ENCODE measurements around the gene TICRR. TPM values are rescaled to one million over a fixed set of nuclear protein-coding genes. Genes with fewer than 3 reads are reported as not detected.

Gene TICRR
- total and polyA plus RNA-seq, 2 experiments from 2014 or later, result 2.7 to 11.0 TPM

DNA sequence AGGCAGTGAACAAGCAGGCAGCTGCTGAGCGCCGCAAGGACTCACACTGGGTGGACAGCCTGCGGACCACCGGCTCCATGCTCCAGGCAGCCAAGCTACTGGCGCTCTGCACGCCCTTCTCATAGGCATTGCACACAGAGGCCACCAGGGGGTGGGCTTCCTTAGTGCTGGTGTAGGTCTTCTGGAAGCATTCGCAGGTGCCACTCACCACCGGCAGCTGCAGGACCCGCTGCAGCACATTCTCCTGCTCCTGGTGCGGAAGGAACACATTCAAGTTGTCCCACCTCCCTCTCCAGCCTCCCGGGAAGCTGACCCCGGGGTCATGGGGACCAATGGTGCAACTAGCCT lies 97.9 kb downstream of the TICRR start:
- Histone ChIP-seq H3K36me3 (no peaks in the 10 kb centered on the region), H3K27ac (no peak overlapping the region), H3K27me3 (no peaks in the 10 kb centered on the region), H3K9me3 (ENCODE audit: low read depth) (no peaks in the 10 kb centered on the region), H3K4me1 (ENCODE audit: low read depth) (no peaks in the 10 kb centered on the region), H3K4me3 (no peak overlapping the region)
- peak; percentile 54 to 69 for DNase-seq (ENCODE audit: low read depth in 1 of 2, low spot score in 1 of 2)
- TF ChIP-seq, protein P1, sequence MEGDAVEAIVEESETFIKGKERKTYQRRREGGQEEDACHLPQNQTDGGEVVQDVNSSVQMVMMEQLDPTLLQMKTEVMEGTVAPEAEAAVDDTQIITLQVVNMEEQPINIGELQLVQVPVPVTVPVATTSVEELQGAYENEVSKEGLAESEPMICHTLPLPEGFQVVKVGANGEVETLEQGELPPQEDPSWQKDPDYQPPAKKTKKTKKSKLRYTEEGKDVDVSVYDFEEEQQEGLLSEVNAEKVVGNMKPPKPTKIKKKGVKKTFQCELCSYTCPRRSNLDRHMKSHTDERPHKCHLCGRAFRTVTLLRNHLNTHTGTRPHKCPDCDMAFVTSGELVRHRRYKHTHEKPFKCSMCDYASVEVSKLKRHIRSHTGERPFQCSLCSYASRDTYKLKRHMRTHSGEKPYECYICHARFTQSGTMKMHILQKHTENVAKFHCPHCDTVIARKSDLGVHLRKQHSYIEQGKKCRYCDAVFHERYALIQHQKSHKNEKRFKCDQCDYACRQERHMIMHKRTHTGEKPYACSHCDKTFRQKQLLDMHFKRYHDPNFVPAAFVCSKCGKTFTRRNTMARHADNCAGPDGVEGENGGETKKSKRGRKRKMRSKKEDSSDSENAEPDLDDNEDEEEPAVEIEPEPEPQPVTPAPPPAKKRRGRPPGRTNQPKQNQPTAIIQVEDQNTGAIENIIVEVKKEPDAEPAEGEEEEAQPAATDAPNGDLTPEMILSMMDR (IDR thresholded peaks at IDR 0.05; ENCODE audit: low read depth, low read length), result peak; percentile 60

DNA sequence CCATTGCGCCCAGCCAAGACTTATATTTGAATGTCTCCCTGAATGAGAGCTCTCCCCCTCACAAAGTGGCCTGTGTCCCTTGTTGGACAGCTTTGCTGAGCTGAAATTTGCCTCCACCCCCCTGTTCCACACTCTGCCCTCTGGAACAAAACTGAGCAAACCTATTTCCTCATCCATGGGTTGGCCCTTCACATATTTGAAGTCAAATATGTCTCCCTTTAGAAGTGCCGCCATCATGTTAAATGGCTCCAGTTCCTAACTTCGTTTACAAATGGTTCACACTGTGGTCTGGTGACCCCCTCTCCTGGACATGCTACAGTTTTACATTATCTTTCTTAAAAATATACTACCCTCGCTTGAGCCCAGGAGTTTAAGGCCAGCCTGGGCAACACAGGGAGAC lies 99.3 kb downstream of the TICRR start:
- TF ChIP-seq, protein P1 (IDR thresholded peaks at IDR 0.05; ENCODE audit: low read depth, low read length), result no peak
- Histone ChIP-seq H3K36me3 (no peaks in the 10 kb centered on the region), H3K4me3 (no peak overlapping the region), H3K27me3 (no peaks in the 10 kb centered on the region), H3K27ac (no peak overlapping the region), H3K9me3 (ENCODE audit: low read depth) (no peaks in the 10 kb centered on the region), H3K4me1 (ENCODE audit: low read depth) (no peaks in the 10 kb centered on the region)
- no peak for DNase-seq (ENCODE audit: low read depth in 1 of 2, low spot score in 1 of 2)

DNA sequence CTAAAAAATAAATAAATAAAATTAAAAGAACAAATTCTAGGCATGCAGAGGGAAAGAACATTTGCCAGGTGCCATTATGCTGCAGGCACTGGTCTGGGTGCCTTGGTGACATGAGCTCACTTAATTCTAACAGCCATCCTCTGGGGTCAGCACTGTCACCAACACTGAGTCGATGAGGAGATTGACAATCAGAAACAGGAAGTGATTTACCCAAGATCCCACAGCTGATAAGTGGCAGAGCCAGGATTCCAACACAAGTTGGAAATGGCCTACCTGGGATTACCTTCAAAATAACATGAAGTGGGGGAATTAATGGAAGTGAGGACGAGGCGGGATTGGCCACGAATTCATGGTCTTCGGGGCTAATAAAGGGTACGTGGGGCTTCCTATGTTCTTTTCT lies 100.3 kb downstream of the TICRR start:
- TF ChIP-seq, protein P1 (IDR thresholded peaks at IDR 0.05; ENCODE audit: low read depth, low read length), result no peak
- no peak for DNase-seq (ENCODE audit: low read depth in 1 of 2, low spot score in 1 of 2)
- no peaks in the 10 kb centered on the region for H3K27me3 ChIP-seq
- H3K9me3 ChIP-seq (ENCODE audit: low read depth), result no peaks in the 10 kb centered on the region
- no peaks in the 10 kb centered on the region for H3K36me3 ChIP-seq
- no peak overlapping the region for H3K27ac ChIP-seq
- H3K4me1 ChIP-seq (ENCODE audit: low read depth), result no peaks in the 10 kb centered on the region
- H3K4me3 ChIP-seq, result no peak overlapping the region

DNA sequence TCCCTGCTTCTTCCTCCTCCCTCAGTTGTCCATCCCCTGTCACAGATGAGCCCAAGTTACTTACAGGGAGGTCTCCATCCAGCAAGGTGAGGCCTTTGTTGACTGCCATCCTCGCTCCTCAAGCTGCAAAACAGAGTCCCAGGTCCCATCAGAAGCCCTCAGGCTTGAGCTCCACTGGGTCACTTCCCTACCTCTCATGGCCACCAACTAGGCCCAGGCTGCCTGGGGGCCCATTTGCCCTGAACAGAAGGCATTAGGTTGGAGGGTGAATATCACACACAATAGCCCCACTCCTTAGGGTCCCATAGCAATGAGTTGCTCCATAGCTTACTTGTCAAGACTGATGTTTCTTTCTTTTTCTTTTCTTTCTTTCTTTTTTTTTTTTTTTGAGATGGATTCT lies 102.1 kb downstream of the TICRR start:
- Histone ChIP-seq H3K36me3 (no peaks in the 10 kb centered on the region), H3K4me3 (no peak overlapping the region), H3K9me3 (ENCODE audit: low read depth) (no peaks in the 10 kb centered on the region), H3K27ac (no peak overlapping the region), H3K4me1 (ENCODE audit: low read depth) (no peaks in the 10 kb centered on the region), H3K27me3 (no peaks in the 10 kb centered on the region)
- DNase-seq (ENCODE audit: low read depth in 1 of 2, low spot score in 1 of 2), result no peak
- TF ChIP-seq, protein P1 (IDR thresholded peaks at IDR 0.05; ENCODE audit: low read depth, low read length), result no peak

Other genes with a start within 250 kb of the TICRR start
- 56.2 and 63.9 TPM in 2 replicates for gene POLG, start 240.6 kb upstream of the TICRR start, total RNA-seq
- gene POLG, start 240.6 kb upstream of the TICRR start, polyA plus RNA-seq, result 47.3 and 53.5 TPM in 2 replicates
- gene RHCG, start 78.9 kb upstream of the TICRR start, total RNA-seq, result not detected in 2 replicates
- gene RHCG, start 78.9 kb upstream of the TICRR start, polyA plus RNA-seq, result 0.23 TPM in 1 of 2 replicates, not detected in the other
- 24.4 and 33.8 TPM in 2 replicates for gene KIF7, start 80.0 kb downstream of the TICRR start, total RNA-seq
- 12.5 and 23.1 TPM in 2 replicates for gene KIF7, start 80.0 kb downstream of the TICRR start, polyA plus RNA-seq
- gene PLIN1, start 103.9 kb downstream of the TICRR start, total RNA-seq, result 0.32 and 0.57 TPM in 2 replicates
- gene PLIN1, start 103.9 kb downstream of the TICRR start, polyA plus RNA-seq, result 0.09 and 0.85 TPM in 2 replicates
- 5.9 and 11.8 TPM in 2 replicates for gene PEX11A, start 115.3 kb downstream of the TICRR start, total RNA-seq
- 12.0 and 13.4 TPM in 2 replicates for gene PEX11A, start 115.3 kb downstream of the TICRR start, polyA plus RNA-seq
- gene WDR93, start 115.3 kb downstream of the TICRR start, total RNA-seq, result 0.06 and 0.70 TPM in 2 replicates
- gene WDR93, start 115.3 kb downstream of the TICRR start, polyA plus RNA-seq, result 0.59 and 0.73 TPM in 2 replicates
- gene MESP1, start 175.8 kb downstream of the TICRR start, total RNA-seq, result 1.9 and 5.3 TPM in 2 replicates
- 9.3 and 9.9 TPM in 2 replicates for gene MESP1, start 175.8 kb downstream of the TICRR start, polyA plus RNA-seq
- gene MESP2, start 200.9 kb downstream of the TICRR start, total RNA-seq, result 0.32 and 2.4 TPM in 2 replicates
- gene MESP2, start 200.9 kb downstream of the TICRR start, polyA plus RNA-seq, result 1.1 and 2.5 TPM in 2 replicates
- gene ANPEP, start 239.4 kb downstream of the TICRR start, total RNA-seq, result 0.21 TPM in 1 of 2 replicates, not detected in the other
- 0.17 and 0.20 TPM in 2 replicates for gene ANPEP, start 239.4 kb downstream of the TICRR start, polyA plus RNA-seq